ENCODE data around the gene SMAD3.

DNA sequence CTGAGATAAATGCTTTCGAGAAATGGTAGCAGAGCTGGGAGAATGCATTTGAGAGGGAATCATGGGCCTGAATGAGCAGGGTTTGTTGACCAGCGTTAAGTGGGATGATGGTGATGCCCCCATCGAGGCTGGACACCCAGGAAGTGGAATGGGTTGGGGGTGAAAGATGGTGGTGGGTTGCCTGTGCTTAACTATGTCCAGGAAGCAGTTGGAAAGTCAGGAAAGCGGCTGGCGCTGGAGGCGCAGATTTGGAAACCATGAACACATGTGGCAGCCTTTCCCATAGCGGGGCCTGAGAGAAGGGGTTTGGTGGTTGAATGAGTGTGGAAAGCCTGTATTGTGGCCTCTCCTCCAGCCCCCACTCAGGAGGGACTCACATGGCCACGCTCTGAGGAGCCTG lies 108.4 kb downstream of the SMAD3 start:
- TF ChIP-seq, protein P1, sequence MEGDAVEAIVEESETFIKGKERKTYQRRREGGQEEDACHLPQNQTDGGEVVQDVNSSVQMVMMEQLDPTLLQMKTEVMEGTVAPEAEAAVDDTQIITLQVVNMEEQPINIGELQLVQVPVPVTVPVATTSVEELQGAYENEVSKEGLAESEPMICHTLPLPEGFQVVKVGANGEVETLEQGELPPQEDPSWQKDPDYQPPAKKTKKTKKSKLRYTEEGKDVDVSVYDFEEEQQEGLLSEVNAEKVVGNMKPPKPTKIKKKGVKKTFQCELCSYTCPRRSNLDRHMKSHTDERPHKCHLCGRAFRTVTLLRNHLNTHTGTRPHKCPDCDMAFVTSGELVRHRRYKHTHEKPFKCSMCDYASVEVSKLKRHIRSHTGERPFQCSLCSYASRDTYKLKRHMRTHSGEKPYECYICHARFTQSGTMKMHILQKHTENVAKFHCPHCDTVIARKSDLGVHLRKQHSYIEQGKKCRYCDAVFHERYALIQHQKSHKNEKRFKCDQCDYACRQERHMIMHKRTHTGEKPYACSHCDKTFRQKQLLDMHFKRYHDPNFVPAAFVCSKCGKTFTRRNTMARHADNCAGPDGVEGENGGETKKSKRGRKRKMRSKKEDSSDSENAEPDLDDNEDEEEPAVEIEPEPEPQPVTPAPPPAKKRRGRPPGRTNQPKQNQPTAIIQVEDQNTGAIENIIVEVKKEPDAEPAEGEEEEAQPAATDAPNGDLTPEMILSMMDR (IDR thresholded peaks at IDR 0.05), result no peak
- no peak for TF ChIP-seq POLR2A (IDR thresholded peaks at IDR 0.05)

All from body of pancreas (tissue), 4 donors.